Neural crest cell (in vitro differentiated cells): ENCODE measurements around the gene PLIN3. TPM values are rescaled to one million over a fixed set of nuclear protein-coding genes. Genes with fewer than 3 reads are reported as not detected.
"Not testable (repeated sequence)": the region's sequence is repeated elsewhere in the genome, so short reads cannot be mapped to it uniquely, and the experiment has no call there.

Experiments used
- DNase-seq: peaks from one replicate; pipeline ENCODE4 v3.0.0; 2021; ENCODE audit warnings: low read depth, mixed read lengths, low spot score
- H3K27ac Mint-ChIP-seq: one replicate; pipeline ENCODE4 v1.8.0; 2021; ENCODE audit warnings: mild to moderate bottlenecking, mixed read lengths; ENCODE audit not compliant: unreplicated experiment
- H3K27me3 Mint-ChIP-seq: 2 replicates; pipeline ENCODE4 v1.8.0; 2021; ENCODE audit warnings: low read depth, mild to moderate bottlenecking, mixed read lengths
- H3K36me3 Mint-ChIP-seq: 2 replicates; pipeline ENCODE4 v1.8.0; 2021; ENCODE audit warnings: low read depth, mild to moderate bottlenecking, mixed read lengths
- H3K4me1 Mint-ChIP-seq: 2 replicates; pipeline ENCODE4 v1.8.0; 2021; ENCODE audit warnings: mixed read lengths
- H3K4me3 Mint-ChIP-seq: one replicate; pipeline ENCODE4 v1.8.0; 2021; ENCODE audit warnings: mild to moderate bottlenecking, mixed read lengths
- H3K9me3 Mint-ChIP-seq: 2 replicates; pipeline ENCODE4 v1.8.0; 2021; ENCODE audit warnings: mixed read lengths
- total RNA-seq: library from RNA; stranded (reverse); gene quantifications from 2 replicates; pipeline ENCODE4 v1.2.1, GENCODE V29; 2021
- TF ChIP-seq, protein P1 (sequence below): fragments of 200-600 bp; sonication (generic); conservative IDR thresholded peaks from 2 replicates; pipeline ENCODE4 v1.5.0; 2021; ENCODE audit warnings: antibody characterized with exemption, mild to moderate bottlenecking

Gene PLIN3
- total RNA-seq, 1 donor from 2014 or later: 42.4 TPM

DNA sequence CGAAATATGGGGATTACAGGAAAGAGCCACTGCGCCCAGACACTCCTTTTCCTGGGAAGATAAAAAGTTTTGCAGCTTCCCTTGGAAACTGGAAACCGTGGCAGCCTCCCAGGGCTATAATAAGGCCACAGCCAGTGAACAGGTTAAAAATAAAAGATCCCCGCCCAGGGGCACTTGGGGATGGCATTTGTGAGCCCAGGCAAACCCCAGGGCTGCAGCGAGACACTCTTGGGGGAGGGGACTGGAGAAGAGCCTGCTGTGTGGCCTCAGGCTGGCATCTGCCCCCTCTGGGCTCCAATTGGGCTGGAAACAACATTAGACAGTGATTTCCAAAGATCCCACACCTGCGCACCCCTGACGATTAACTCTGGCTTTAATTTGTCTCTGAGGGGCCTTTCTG is 64.8 kb downstream of the PLIN3 start:
- H3K36me3 Mint-ChIP-seq: peaks cover 5% of the 10 kb centered on the region
- no peaks in the 10 kb centered on the region for H3K27me3 Mint-ChIP-seq
- no peak overlapping the region for H3K27ac Mint-ChIP-seq
- peaks cover 2% of the 10 kb centered on the region for H3K9me3 Mint-ChIP-seq
- no peak overlapping the region for H3K4me3 Mint-ChIP-seq
- DNase-seq: no peak
- H3K4me1 Mint-ChIP-seq: no peaks in the 10 kb centered on the region
- TF ChIP-seq, protein P1, sequence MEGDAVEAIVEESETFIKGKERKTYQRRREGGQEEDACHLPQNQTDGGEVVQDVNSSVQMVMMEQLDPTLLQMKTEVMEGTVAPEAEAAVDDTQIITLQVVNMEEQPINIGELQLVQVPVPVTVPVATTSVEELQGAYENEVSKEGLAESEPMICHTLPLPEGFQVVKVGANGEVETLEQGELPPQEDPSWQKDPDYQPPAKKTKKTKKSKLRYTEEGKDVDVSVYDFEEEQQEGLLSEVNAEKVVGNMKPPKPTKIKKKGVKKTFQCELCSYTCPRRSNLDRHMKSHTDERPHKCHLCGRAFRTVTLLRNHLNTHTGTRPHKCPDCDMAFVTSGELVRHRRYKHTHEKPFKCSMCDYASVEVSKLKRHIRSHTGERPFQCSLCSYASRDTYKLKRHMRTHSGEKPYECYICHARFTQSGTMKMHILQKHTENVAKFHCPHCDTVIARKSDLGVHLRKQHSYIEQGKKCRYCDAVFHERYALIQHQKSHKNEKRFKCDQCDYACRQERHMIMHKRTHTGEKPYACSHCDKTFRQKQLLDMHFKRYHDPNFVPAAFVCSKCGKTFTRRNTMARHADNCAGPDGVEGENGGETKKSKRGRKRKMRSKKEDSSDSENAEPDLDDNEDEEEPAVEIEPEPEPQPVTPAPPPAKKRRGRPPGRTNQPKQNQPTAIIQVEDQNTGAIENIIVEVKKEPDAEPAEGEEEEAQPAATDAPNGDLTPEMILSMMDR: no peak

DNA sequence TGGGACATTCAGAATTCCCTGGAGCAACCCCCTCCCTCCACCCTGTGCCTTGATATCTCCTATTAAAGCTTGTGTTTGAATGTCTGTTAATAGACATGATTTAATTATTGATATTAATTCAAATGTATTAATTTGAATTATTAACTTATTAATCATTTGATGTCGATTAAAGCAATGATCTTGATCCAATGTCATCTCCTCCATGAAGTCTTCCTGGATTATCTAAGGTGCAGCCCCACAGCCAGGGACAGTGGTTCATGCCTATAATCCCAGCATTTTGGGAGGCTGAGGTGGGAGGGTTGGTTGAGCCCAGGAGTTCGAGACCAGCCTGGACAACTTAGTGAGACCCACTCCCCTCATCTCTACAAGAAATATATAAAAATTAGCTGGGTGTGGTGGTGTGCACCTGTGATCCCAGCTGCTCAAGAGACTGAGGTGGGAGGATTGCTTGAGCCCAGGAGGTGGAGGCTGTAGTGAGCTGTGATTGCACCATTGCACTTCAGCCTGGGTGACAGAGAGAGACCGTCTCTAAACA is 66.3 kb downstream of the PLIN3 start:
- H3K4me1 Mint-ChIP-seq: peaks cover 6% of the 10 kb centered on the region
- DNase-seq: no peak
- TF ChIP-seq, protein P1: no peak
- H3K27me3 Mint-ChIP-seq: no peaks in the 10 kb centered on the region
- H3K9me3 Mint-ChIP-seq: peaks cover 2% of the 10 kb centered on the region
- H3K36me3 Mint-ChIP-seq: peaks cover 11% of the 10 kb centered on the region
- H3K4me3 Mint-ChIP-seq: no peak overlapping the region
- H3K27ac Mint-ChIP-seq: no peak overlapping the region

DNA sequence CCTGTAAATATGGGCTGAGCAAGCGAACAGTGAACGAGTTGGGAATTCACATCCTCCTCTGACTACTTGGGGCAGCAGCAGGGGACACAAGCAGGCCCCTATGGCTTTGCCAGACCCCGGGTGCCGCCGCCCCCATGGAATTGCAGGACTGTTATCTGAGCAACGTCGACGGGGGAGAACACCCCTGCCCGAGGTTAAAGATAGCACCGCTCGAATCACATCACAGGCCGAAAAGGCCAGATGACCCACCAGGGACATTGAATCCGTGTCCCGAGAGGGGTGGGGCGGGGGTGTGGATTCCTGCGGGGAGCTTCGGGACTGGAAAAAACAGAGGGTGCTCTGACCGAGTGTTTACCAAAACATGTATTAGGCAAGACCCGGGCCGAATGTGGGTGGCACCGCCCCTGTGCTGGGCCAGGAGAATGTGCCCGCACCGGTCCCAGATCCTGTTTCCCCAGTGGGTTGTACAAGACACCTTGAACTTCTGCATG is 66.8 kb downstream of the PLIN3 start:
- H3K4me3 Mint-ChIP-seq: no peak overlapping the region
- peaks cover 11% of the 10 kb centered on the region for H3K36me3 Mint-ChIP-seq
- TF ChIP-seq, protein P1: no peak
- no peak overlapping the region for H3K27ac Mint-ChIP-seq
- peaks cover 2% of the 10 kb centered on the region for H3K9me3 Mint-ChIP-seq
- no peaks in the 10 kb centered on the region for H3K27me3 Mint-ChIP-seq
- peaks cover 6% of the 10 kb centered on the region for H3K4me1 Mint-ChIP-seq
- no peak for DNase-seq

DNA sequence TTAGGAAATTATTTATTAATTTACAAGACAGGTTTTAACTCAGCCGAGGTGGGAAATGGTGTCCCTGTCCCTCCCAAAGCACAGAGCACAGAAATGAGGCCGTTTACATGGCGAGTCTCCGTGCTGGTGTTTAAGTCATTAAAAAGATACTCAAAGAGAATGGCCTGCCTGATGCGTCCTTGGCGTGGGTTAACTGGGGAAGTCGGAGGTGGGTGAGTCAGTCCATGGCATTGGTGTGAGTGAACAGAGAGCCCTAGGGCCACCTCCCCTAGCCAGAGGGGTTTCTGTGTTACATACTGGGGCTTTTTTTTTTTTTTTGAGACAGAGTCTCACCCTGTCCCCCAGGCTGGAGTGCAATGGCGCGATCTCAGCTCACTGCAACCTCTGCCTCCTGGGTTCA is 72.1 kb downstream of the PLIN3 start:
- Mint-ChIP-seq H3K36me3 (peaks cover 11% of the 10 kb centered on the region), H3K27me3 (no peaks in the 10 kb centered on the region), H3K27ac (no peak overlapping the region), H3K9me3 (peaks cover 2% of the 10 kb centered on the region), H3K4me3 (peak overlapping the region; percentile 78), H3K4me1 (peaks cover 21% of the 10 kb centered on the region)
- no peak for DNase-seq
- TF ChIP-seq, protein P1: no peak

DNA sequence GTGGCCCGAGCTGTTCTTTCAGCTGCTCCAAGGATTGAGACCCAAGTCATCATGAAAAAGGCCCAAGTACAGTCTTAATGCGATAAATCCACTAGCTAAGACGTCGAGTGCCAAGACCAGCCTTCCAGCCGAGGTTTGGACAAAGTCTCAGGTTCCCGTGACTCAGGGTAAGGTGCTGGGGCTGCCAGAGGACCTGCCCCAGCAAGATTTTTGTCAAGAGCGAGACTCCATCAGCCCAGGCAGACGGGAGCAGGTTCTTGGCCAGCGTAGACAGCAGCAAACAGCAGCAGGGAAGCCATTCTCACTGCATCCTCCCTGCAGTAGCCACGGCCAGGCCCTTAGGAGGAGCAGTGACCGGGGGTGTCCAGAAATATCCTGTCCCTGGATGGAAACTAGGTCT is 72.5 kb downstream of the PLIN3 start:
- peak overlapping the region; percentile 31 for H3K4me3 Mint-ChIP-seq
- H3K36me3 Mint-ChIP-seq: peaks cover 11% of the 10 kb centered on the region
- no peaks in the 10 kb centered on the region for H3K27me3 Mint-ChIP-seq
- no peak overlapping the region for H3K27ac Mint-ChIP-seq
- peaks cover 2% of the 10 kb centered on the region for H3K9me3 Mint-ChIP-seq
- peaks cover 21% of the 10 kb centered on the region for H3K4me1 Mint-ChIP-seq
- DNase-seq: no peak
- TF ChIP-seq, protein P1: no peak

DNA sequence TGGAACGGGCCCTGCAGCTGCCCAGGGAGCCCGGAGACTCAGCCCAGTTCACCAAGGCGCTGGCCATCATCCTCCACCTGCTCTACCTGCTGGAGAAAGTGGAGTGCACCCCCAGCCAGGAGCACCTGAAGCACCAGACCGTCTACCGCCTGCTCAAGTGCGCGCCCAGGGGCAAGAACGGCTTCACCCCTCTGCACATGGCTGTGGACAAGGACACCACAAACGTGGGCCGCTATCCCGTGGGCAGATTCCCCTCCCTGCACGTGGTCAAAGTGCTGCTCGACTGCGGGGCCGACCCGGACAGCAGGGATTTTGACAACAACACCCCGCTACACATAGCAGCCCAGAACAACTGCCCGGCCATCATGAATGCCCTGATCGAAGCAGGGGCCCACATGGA is 74.2 kb downstream of the PLIN3 start:
- H3K9me3 Mint-ChIP-seq, H3K27me3 Mint-ChIP-seq, H3K36me3 Mint-ChIP-seq, DNase-seq, H3K27ac Mint-ChIP-seq: not testable (repeated sequence)
- peak overlapping the region; percentile 85 for H3K4me3 Mint-ChIP-seq
- peaks cover 21% of the 10 kb centered on the region for H3K4me1 Mint-ChIP-seq

DNA sequence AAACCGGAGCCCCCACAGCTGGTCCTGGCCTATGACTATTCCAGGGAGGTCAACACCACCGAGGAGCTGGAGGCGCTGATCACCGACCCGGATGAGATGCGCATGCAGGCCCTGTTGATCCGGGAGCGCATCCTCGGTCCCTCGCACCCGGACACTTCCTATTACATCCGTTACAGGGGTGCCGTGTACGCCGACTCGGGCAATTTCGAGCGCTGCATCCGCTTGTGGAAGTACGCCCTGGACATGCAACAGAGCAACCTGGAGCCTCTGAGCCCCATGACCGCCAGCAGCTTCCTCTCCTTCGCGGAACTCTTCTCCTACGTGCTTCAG is 74.6 kb downstream of the PLIN3 start:
- Mint-ChIP-seq H3K4me3 (peak overlapping the region; percentile 85), H3K4me1 (peaks cover 21% of the 10 kb centered on the region)
- not testable (repeated sequence) for DNase-seq, H3K27me3 Mint-ChIP-seq, H3K27ac Mint-ChIP-seq, H3K9me3 Mint-ChIP-seq, H3K36me3 Mint-ChIP-seq

DNA sequence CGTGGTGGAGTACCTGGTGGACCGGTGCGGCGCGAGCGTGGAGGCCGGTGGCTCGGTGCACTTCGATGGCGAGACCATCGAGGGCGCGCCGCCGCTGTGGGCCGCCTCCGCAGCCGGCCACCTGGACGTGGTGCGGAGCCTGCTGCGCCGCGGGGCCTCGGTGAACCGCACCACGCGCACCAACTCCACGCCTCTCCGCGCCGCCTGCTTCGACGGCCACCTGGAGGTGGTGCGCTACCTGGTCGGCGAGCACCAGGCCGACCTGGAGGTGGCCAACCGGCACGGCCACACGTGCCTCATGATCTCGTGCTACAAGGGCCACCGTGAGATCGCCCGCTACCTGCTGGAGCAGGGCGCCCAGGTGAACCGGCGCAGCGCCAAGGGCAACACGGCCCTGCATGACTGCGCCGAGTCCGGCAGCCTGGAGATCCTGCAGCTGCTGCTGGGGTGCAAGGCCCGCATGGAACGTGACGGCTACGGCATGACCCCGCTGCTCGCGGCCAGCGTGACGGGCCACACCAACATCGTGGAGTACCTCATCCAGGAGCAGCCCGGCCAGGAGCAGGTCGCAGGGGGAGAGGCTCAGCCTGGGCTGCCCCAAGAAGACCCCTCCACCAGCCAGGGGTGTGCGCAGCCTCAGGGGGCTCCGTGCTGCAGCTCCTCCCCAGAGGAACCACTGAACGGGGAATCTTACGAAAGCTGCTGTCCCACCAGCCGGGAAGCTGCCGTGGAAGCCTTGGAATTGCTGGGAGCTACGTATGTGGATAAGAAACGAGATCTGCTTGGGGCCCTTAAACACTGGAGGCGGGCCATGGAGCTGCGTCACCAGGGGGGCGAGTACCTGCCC is 75.2 kb downstream of the PLIN3 start:
- not testable (repeated sequence) for H3K9me3 Mint-ChIP-seq, H3K36me3 Mint-ChIP-seq, H3K27ac Mint-ChIP-seq, DNase-seq, H3K27me3 Mint-ChIP-seq
- Mint-ChIP-seq H3K4me3 (peak overlapping the region; percentile 89), H3K4me1 (peaks cover 21% of the 10 kb centered on the region)
